Endothelial cell of umbilical vein (primary cell): Measurements from ENCODE around the gene MSI1. TPM values are rescaled to one million over a fixed set of nuclear protein-coding genes. Genes with fewer than 3 reads are reported as not detected.

Source experiments
- BruUV-seq: library from RNA; stranded (reverse); fragments of 400-500 nt; replicated peaks from 2 replicates; lab custom pipeline; 2021; lab: Mats Ljungman, UMichigan
- CTCF ChIA-PET: fragments of 300-600, 350-600 bp; sonication (Branson Sonifier 250); formaldehyde crosslinking; loops from one replicate; lab custom pipeline; 2021; ENCODE audit warnings: antibody characterized with exemption, inconsistent platforms; lab: Charles Lee
- POLR2A ChIA-PET: fragments of 300-600, 350-600 bp; sonication (Branson Sonifier 250); formaldehyde crosslinking; loops from one replicate; lab custom pipeline; 2021; ENCODE audit warnings: antibody characterized with exemption, inconsistent platforms; lab: Charles Lee
- DNase-seq: peaks from one replicate; pipeline ENCODE4 v3.0.0-alpha.2; 2011; ENCODE audit warnings: low read depth, low spot score
- FAIRE-seq: peaks from 2 replicates; lab custom pipeline; 2011; peaks lifted over from hg19 to GRCh38; lab: Jason Lieb, UNC
- H2AFZ ChIP-seq: 2 replicates; pipeline ENCODE4 v1.6.0; 2012; ENCODE audit warnings: low read depth, low read length, control low read depth, inconsistent platforms
- H3K27ac ChIP-seq: 2 replicates; pipeline ENCODE4 v1.5.1; 2011; ENCODE audit warnings: low read depth, mild to moderate bottlenecking, control low read depth, low read length, moderate library complexity; ENCODE audit not compliant: insufficient read depth
- H3K27me3 ChIP-seq, 2 experiments: 2 replicates each; pipeline versions ENCODE4 v1.6.0 to v1.6.1; 2011; ENCODE audit warnings: low read length in 2 of 2, mixed read lengths in 1 of 2; ENCODE audit not compliant: control insufficient read depth in 2 of 2, insufficient read depth in 2 of 2
- H3K36me3 ChIP-seq, 2 experiments: 2 replicates in 1 of 2; 3 replicates in 1 of 2; pipeline ENCODE4 v1.5.1; 2011; ENCODE audit warnings: low read length in 2 of 2, mild to moderate bottlenecking in 1 of 2, moderate library complexity in 1 of 2; ENCODE audit not compliant: control insufficient read depth in 2 of 2, insufficient read depth in 2 of 2; ENCODE audit errors: extremely low read depth in 1 of 2
- H3K4me1 ChIP-seq: 3 replicates; pipeline ENCODE4 v1.5.1; 2011; ENCODE audit warnings: mild to moderate bottlenecking, low read length; ENCODE audit not compliant: control insufficient read depth, insufficient read depth; ENCODE audit errors: extremely low read depth
- H3K4me2 ChIP-seq: 2 replicates; pipeline ENCODE4 v1.6.1; 2011; ENCODE audit warnings: low read length, control low read depth, mixed read lengths; ENCODE audit not compliant: insufficient read depth
- H3K4me3 ChIP-seq, 3 experiments: fragments of 200-600 bp in 1 of 3; sonication (generic), shearing (Covaris generic) in 1 of 3; replicated peaks in 1 of 3; 2 replicates each; pipeline ENCODE4 v1.5.1; 2011 to 2016; ENCODE audit warnings: control low read depth in 3 of 3, low read length in 3 of 3, mild to moderate bottlenecking in 2 of 3, inconsistent platforms in 1 of 3, low read depth in 1 of 3, moderate library complexity in 1 of 3; ENCODE audit not compliant: insufficient read depth in 1 of 3
- H3K79me2 ChIP-seq: 2 replicates; pipeline ENCODE4 v1.6.0; 2012; ENCODE audit warnings: low read length, inconsistent platforms; ENCODE audit not compliant: control insufficient read depth, insufficient read depth
- H3K9ac ChIP-seq: replicated peaks from 2 replicates; pipeline ENCODE3; 2011; ENCODE audit warnings: low read length, control low read depth; ENCODE audit not compliant: insufficient read depth; ENCODE audit errors: extremely low read depth
- H3K9me1 ChIP-seq: replicated peaks from 3 replicates; pipeline ENCODE4 v1.6.0; 2011; ENCODE audit warnings: mild to moderate bottlenecking, low read length; ENCODE audit not compliant: control insufficient read depth, insufficient read depth; ENCODE audit errors: extremely low read depth
- H3K9me3 ChIP-seq: replicated peaks from 2 replicates; pipeline ENCODE4 v1.5.1; 2012; ENCODE audit warnings: low read length, inconsistent platforms; ENCODE audit not compliant: control insufficient read depth, insufficient read depth
- H4K20me1 ChIP-seq: replicated peaks from 2 replicates; pipeline ENCODE3; 2011; ENCODE audit warnings: mild to moderate bottlenecking, low read length; ENCODE audit not compliant: control insufficient read depth, insufficient read depth; ENCODE audit errors: extremely low read depth
- CTCF ChIP-seq, 2 donors: IDR thresholded peaks; 1 replicate in 1 of 2; 2 replicates in 1 of 2; pipeline ENCODE4 v1.5.1; 2011; ENCODE audit warnings: low read length in 2 of 2, mild to moderate bottlenecking in 2 of 2, moderate library complexity in 2 of 2, control low read depth in 1 of 2, inconsistent platforms in 1 of 2, low read depth in 1 of 2; ENCODE audit not compliant: insufficient read depth in 1 of 2; ENCODE audit errors: extremely low read depth in 1 of 2
- EZH2 ChIP-seq: IDR thresholded peaks from 2 replicates; pipeline ENCODE4 v1.6.1; 2012; ENCODE audit warnings: borderline replicate concordance, low read depth, mild to moderate bottlenecking, moderate library complexity, low read length, inconsistent platforms; ENCODE audit not compliant: severe bottlenecking
- FOS ChIP-seq: IDR thresholded peaks from 2 replicates; pipeline ENCODE4 v1.6.1; 2011; ENCODE audit warnings: mild to moderate bottlenecking, low read length, moderate library complexity, borderline replicate concordance; ENCODE audit not compliant: insufficient read depth
- GATA2 ChIP-seq: IDR thresholded peaks from 2 replicates; pipeline ENCODE4 v1.7.0; 2011; ENCODE audit warnings: low read depth, mild to moderate bottlenecking, moderate library complexity, mixed read lengths, low read length; ENCODE audit not compliant: insufficient read length, insufficient read depth
- JUN ChIP-seq: IDR thresholded peaks from 2 replicates; pipeline ENCODE4 v1.6.1; 2011; ENCODE audit warnings: borderline replicate concordance, low read depth; ENCODE audit not compliant: insufficient read length, insufficient read depth
- MAX ChIP-seq: IDR thresholded peaks from 2 replicates; pipeline ENCODE4 v1.6.1; 2011; ENCODE audit not compliant: insufficient read depth, insufficient read length
- MYC ChIP-seq: IDR thresholded peaks from one replicate; pipeline ENCODE4 v1.6.1; 2011; ENCODE audit warnings: mild to moderate bottlenecking, low read depth, low read length
- POLR2A ChIP-seq: IDR thresholded peaks from 2 replicates; pipeline ENCODE4 v1.6.1; 2012; ENCODE audit warnings: low read depth, mild to moderate bottlenecking, control low read depth, low read length
- POLR2AphosphoS5 ChIP-seq: IDR thresholded peaks from 2 replicates; pipeline ENCODE4 v1.6.1; 2012; ENCODE audit warnings: low read depth, mild to moderate bottlenecking, control low read depth, low read length, moderate library complexity; ENCODE audit not compliant: insufficient read depth
- dilution Hi-C: fragments of 300-500 bp; cut with MboI; formaldehyde crosslinking; loops from one replicate; pipeline ENCODE4 v1.15.0; 2019; ENCODE audit warnings: low sequenced_read_pairs; ENCODE audit not compliant: extremely low pct_ligation_motif_present
- intact Hi-C: fragments of 100-400 bp; cut with micrococcal nuclease; formaldehyde crosslinking; loops from one replicate; pipeline ENCODE4 v1.10.0; 2022
- polyA plus RNA-seq, 4 experiments: library from polyadenylated mRNA; depleted of rRNA in 3 of 4; stranded (reverse) in 3 of 4; unstranded in 1 of 4; fragments of >200 nt; gene quantifications; 2 replicates each; pipeline versions ENCODE4 v1.2.1 to v1.2.3, GENCODE V29; 2011 to 2012; ENCODE audit warnings: missing spikeins in 1 of 4
- total RNA-seq: library from RNA; stranded (reverse); gene quantifications from 2 replicates; pipeline ENCODE4 v1.2.3, GENCODE V29; 2021

The MSI1 gene
- total and polyA plus RNA-seq, 2 donors (not counting 3 experiments of a cell fraction or from before 2014, with no cell fraction given): 0.01 TPM; not detected in 1

GRCh38 chr12:120346681-120347080 lies 22.3 kb downstream of the MSI1 start:
- dilution Hi-C loops (no loop called here), intact Hi-C loops (no loop called here)
- Histone ChIP-seq H3K27me3 (peaks cover 3 to 9% of the 10 kb centered on the region in 2 experiments), H4K20me1 (no peaks in the 10 kb centered on the region), H2AFZ (no peak overlapping the region), H3K4me3 (no peak overlapping the region), H3K9me1 (no peaks in the 10 kb centered on the region), H3K4me1 (no peaks in the 10 kb centered on the region), H3K79me2 (no peaks in the 10 kb centered on the region), H3K9ac (no peak overlapping the region), H3K4me2 (no peak overlapping the region), H3K9me3 (no peaks in the 10 kb centered on the region), H3K27ac (no peak overlapping the region), H3K36me3 (no peaks in the 10 kb centered on the region)
- TF ChIP-seq MAX: no peak
- TF ChIP-seq FOS: no peak
- TF ChIP-seq EZH2: no peak
- no peak for TF ChIP-seq CTCF (IDR thresholded peaks at IDR 0.05; ENCODE audit: extremely low read depth in 1 of 2, insufficient read depth in 1 of 2, low read depth in 1 of 2, low read length in 2 of 2)
- no peak for FAIRE-seq
- no peak for DNase-seq
- no TSS peak for BruUV-seq
- ChIA-PET CTCF (interaction anchor here (1.1 to 1.4 kb wide), 3 partner anchors 10 to 21 kb away, joined by 3 read pairs; no protein-coding TSS in a partner anchor), POLR2A (no interaction called here)

DNA sequence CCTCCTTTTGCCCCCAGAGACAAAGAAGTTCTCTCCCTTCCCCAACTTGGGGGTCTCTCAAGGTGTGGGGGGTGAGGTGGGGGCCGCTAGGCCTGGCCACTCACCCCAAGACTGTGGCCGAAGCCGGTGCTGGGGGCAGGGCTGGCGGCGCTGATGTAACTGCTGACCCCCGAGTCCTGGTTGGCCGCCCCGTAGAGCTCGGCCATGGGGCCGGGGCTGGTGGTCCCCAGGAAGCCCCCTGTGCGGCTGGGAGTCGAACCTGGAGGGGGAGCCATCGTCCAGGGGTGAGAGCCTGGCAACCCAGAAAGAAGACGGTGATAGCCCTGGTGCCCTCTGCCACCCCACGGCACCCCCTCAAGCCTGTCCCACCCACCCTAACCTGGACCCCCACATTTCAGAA lies 22.9 kb downstream of the MSI1 start:
- DNase-seq: no peak
- H4K20me1 ChIP-seq: no peaks in the 10 kb centered on the region
- no peaks in the 10 kb centered on the region for H3K4me1 ChIP-seq
- POLR2A ChIA-PET: no interaction called here
- H3K9me3 ChIP-seq: no peaks in the 10 kb centered on the region
- peaks cover 3 to 7% of the 10 kb centered on the region in 2 experiments for H3K27me3 ChIP-seq
- BruUV-seq: no TSS peak
- intact Hi-C loops: no loop called here
- no peak for TF ChIP-seq POLR2A
- no peak for TF ChIP-seq JUN
- TF ChIP-seq GATA2: no peak
- TF ChIP-seq MYC: no peak
- no peak for TF ChIP-seq MAX
- no peak for TF ChIP-seq CTCF (IDR thresholded peaks at IDR 0.05; ENCODE audit: extremely low read depth in 1 of 2, insufficient read depth in 1 of 2, low read depth in 1 of 2, low read length in 2 of 2)
- TF ChIP-seq EZH2: no peak
- TF ChIP-seq FOS: no peak
- no peak for TF ChIP-seq POLR2AphosphoS5
- H3K4me2 ChIP-seq: no peak overlapping the region
- no peak for FAIRE-seq
- H3K4me3 ChIP-seq: no peak overlapping the region
- no peaks in the 10 kb centered on the region for H3K9me1 ChIP-seq
- dilution Hi-C loops: no loop called here
- no peaks in the 10 kb centered on the region for H3K79me2 ChIP-seq
- no peak overlapping the region for H3K27ac ChIP-seq
- no peaks in the 10 kb centered on the region for H3K36me3 ChIP-seq
- no peak overlapping the region for H2AFZ ChIP-seq
- H3K9ac ChIP-seq: no peak overlapping the region
- CTCF ChIA-PET: interaction anchor here (1.2 to 1.6 kb wide), 2 partner anchors 11 to 21 kb away, joined by 3 to 4 read pairs; no protein-coding TSS in a partner anchor
